ACHN (cell line): Measurements from ENCODE around the gene CTNNBL1.

Experiments used
- DNase-seq: peaks from one replicate; pipeline ENCODE4 v3.0.0-alpha.2; 2015
- in situ Hi-C: cut with HindIII; loops from 2 replicates; pipeline ENCODE4 v1.10.0; 2017; ENCODE audit warnings: low sequenced_read_pairs, low pct_ligation_motif_present, low pct_unique_long_range_greater_than_20kb

The CTNNBL1 gene

DNA sequence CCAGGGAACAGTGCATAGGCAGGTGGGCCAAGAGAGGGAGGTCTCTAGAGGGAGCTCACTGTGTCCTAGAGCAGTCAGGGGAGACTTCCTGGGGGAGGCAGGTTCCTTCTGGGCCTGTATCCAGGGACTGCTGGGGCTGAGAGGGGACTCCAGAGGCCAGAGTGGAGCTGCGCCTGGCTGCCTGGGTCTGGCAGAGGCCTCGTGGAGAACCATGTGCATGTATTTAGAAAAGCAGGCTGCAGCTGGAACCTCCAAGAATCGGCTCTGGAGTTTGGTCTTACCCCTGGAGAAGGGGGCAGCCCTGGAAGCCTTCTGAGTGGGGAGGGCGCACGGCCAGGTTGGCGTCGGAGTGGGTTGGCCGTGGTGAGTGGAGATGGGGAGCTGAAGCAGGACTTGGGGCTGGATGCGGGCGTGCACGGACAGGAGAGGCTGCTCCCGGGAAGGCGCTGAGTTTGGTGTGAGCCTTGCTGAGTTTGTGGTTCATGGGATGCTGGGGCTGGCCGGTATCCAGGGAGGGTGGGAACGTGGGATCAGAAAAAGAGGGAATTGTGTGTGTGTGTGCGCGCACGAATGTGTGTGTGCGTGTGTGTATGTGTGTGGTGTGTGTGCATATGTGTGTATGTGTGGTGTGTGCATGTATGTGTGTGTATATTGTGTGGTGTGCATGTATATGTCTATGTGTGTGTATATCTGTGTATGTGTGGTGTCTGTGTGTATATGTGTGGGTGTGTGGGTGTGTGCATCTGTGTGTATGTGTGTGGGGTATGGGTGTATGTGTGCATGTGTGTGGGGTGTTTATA lies 219.9 kb downstream of the CTNNBL1 start:
- no peak for DNase-seq
- in situ Hi-C loops: no loop called here

DNA sequence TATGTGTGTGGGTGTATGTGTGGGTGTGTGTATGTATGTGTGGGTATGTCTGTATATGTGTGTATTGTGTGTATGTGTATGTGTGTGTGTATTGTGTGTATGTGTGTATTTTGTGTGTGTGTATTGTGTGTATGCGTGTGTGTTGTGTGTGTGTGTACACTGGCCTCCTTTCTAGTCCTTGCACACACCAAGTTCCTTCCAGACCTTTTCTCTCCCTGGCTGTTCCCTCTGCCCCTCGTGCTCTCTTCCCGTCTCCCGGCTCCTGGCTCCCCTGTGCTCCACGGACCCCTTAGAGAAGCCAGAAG lies 220.5 kb downstream of the CTNNBL1 start:
- no peak for DNase-seq
- in situ Hi-C loops: no loop called here

DNA sequence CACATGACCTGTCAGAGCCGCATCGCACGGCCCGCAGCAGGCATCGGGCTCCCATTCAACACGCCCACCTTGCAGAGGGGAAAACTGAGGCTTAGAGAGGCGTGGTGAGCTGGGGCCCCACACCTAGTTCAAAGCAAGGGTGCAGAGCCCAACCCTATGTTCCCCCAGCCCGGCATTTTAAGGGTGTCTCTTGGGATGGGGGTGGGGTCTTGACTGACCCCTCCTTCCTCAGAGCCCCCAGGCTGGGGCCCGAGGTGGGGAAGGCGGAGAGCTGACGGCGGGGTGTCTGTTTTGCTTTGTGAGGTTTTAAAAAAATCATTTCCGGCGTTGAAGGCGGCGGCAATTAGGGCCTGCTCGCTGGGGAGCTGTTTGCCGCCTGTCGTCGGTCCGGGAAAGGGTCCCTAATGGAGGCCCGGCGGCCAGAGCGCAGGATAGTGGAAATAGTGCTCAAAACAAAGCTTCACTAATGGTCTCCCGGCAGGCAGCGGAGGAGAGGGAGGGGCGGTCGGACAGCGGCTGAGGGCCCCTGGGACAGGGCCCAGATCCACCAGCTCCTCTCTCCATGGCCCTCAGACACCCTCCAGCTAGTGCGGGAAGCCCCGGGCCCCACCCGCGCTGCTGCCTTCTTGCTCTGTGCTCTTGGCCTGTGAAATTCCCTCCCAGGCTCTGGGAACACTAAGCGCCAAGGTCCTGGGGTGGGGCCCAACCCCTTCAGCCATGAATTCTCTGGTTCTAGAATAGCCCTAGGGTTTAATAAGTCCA lies 221.0 kb downstream of the CTNNBL1 start:
- DNase-seq: no peak
- in situ Hi-C loops: no loop called here

DNA sequence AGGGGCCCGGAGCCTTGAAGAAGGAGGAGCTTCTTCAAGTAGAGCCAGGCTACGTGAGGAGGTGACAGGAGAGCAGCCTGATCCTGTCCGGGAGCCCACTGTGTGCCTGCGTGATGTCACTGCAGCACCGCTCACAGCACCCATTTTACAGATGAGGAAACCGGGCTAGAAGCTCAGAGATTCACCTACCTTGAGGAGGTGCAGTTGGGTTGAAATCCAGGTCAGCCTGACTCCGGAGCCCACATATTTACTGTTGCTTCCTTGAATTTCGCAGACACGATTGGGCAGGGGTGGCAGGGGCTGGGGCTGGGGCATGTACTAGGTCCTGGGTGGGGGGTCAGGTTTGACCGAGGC lies 221.6 kb downstream of the CTNNBL1 start:
- in situ Hi-C loops: no loop called here
- no peak for DNase-seq

DNA sequence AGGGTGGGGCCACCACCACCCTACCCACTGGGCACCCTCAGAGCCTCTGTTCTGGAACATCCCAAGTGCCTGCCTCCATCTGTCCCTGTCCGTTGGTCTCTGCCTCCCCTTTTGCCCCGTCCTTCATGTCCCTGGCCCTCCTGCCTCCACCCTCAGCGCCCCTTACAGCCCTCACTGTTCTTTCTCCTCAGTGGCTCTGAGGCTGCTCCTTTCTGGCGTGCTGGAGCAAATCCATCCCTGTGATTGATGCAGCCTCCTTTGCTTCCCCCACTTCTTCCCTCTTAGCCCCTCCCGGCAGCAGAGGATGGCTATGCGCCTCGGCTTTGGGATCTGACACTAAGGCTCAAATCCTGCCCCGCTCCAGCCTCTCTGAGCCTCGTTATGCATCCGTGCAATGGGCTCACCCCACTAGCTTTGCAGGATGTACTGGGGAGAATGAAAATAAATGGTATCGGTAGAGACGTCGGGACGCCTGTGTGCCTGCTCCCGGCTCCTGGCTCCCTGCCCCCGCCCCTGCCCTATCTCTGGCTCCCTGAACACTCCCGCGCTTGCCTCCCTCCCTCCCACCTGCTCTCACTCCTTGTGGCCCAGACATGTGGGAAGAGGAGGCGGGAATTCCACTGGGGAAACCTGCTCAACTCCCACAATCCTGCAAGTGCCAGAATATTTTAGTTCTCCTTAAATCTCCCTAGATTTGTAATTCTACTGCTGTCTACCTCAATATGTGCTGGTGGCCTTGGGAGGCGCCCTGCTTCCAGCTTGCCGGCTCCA lies 222.2 kb downstream of the CTNNBL1 start:
- in situ Hi-C loops: no loop called here
- DNase-seq: no peak

DNA sequence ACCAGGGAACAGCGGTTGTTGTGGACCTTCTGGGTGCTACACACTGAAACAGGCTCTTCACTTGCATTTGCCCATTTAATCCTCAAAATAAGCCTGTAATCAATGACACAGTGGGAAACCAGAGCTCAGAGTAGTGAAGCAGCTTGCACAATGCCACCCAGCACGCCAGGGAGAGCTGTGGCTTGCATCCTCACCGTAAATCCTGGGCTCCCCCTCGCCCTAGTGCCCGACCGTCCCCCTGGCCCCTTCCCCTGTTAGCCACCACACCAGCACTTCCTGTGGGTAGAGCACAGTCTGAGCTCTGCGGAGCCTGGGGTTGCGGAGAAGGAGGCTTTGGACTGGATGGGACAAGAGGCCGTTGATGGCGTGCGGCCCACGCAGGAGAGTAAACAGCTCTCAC lies 223.6 kb downstream of the CTNNBL1 start:
- in situ Hi-C loops: no loop called here
- DNase-seq: no peak

DNA sequence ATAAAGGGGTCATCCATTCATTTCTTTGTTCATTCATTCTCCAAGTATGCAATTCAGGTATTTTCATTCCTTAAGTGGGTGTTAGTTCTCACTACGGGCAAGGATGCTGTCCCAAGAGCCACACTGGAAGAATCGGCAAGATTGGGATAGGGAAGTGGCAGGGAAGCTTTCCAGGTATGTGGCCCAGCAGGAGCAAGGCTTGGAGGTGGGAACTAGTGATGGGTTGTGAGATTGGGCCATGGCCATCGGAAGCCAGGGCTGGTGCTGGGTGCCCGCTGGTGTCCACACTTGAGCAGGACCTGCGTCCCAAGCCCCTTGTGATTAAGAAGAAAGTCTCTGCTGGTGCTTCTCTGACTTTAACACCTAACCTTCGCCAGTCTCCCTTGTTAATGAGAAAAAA lies 224.2 kb downstream of the CTNNBL1 start:
- DNase-seq: no peak
- in situ Hi-C loops: no loop called here

DNA sequence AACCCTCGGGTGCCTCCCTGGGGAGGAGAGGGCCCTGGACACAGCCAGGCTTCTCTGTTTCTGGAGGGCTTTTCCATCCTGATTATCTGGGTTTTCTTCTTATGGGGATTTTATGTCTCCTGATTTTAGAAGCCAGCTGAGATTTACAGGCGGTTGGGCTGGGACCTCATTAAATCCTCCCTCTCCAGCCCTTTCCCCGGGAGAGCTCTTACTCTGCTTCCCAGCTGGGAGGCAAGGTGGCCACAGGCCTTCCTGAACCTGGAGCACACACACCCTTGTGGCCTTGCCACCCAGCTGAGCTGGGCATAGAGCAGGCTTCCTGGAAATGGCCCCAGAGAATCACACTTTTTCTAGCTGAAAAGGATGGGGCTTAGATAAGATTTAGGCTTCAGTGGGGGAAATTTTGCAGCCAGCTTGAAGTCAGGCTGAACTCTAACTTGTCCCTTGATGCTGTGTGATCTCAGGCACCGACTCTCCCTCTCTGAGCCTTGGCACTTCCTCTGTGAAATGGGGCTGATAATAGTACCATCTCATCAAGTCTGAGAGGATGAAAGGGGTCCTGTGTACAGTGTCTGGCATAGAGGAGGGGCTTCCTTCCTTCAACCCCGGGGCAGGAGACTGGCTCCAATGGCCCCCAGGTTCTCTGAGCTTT lies 225.7 kb downstream of the CTNNBL1 start:
- DNase-seq: no peak
- in situ Hi-C loops: no loop called here

DNA sequence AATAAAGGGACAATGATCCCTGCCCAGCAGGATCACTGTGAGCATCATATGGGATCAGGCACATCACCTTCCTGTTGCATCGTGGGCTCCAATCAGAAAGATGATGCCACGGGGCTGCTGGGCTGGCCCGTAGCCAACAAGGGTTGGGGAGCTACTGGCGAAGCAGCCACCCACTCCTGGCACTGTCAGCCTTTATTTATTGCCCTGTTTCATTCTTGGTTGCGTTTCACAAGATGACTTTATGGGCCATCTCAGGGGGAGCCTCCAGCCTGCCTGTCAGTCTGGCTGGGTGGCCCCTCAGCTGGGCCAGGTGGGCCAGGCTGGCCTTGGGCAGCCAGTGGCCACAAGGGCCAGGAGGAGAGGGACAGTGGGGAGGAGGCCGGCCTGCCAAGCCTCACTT lies 226.4 kb downstream of the CTNNBL1 start:
- DNase-seq: no peak
- in situ Hi-C loops: no loop called here

DNA sequence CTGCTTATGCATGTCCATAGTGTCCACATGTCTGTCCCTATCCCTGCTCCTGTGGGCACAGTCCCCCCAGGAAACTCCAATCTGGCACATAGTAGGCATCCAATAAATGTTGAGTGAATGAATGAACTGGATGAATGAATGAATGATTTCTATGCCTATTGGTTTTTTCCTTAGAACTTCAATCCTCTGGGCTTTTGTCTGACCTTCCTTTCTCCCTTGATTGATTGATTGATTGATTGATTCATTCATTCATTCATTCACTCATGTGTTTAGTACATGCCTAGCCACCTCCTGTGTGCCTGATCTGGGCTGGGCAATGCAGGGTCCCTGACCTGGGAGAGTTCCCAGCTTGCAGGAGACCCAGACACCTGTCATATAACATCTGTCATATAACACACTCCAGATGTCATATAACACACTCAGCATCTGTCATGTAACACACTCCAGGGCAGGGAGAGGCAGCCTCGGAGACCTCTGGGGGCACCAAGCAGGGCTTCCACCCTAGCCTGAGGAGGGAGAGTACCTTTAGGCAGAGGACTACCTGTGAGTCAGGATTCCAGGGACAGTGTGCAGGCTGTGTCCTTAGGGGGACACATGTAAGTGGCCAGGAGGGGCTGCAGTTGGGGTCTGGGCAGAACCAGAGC lies 227.0 kb downstream of the CTNNBL1 start:
- in situ Hi-C loops: no loop called here
- no peak for DNase-seq

DNA sequence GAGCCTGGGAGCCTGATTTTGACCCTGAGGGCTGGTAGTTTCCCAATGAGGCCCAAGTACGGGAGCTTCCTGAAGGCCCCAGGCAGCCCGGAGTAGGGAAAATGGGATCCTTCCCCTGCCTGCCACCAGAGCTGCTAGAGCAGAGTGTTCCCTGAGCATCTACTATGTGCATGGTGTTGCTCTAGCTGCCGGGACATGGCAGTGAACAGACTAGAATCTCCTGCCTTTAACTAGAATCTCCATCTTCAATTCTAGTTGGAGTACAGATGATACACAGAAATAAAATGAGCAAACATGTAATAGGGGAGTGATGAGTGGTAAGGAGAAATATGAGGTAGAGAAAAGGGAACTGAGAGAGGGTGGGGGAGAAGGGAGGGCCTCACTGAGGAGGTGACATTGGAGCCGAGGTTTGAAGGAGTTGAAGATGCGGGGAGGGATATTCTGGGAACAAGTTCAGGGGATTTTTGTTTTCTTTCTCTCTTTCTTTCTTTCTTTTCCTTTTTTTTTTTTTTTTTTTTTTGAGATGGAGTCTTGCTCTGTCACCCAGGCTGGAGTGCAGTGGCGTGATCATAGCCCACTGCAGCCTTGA lies 227.6 kb downstream of the CTNNBL1 start:
- in situ Hi-C loops: no loop called here
- DNase-seq: no peak
